ENCODE measurements around the gene PTPRG.

Gene PTPRG

DNA sequence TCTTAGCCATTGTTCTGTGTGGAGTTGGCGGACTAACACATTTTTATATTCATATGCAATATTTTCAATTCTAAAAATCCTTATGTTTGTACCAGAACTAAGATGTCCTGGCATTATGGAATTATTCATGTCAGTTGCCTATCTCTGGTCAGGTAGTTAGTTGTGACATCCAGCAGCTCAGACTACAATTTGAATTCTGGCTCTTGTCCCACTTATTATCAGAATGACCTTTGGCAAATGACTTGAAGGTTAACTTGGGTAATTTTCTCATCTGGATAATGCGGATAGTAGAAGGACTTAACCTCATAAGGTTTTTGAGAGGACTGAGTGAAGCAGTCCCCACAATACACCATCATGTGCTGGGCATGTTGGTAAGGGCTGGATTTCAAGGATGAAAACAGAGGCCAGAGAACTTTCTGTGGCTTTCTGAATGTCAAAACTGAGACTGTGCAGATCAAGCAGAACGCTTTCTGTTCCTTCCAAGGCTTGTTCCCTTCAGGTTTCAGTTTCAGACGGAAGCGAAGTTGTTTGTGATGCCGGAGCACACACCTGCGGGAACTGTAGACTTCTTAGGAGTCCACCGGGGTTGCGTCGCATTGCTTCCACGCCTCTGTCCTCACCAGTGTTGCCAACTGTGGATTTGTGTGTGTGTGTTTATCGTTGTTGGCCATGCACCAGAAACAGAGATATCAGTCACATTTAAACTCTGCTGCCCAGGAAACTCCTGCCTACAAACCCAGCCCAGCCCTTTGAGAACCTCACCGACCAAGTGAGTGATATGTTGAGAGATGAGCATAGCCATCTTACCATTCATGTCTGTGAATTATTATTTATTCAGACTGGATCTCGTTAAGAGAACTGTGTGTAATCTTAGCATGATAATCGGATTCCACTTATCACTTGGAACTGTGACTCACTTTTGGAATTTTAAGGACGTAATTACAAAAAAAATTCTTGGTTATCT lies 76.0 kb downstream of the PTPRG start:
- TF ChIP-seq, protein P1, sequence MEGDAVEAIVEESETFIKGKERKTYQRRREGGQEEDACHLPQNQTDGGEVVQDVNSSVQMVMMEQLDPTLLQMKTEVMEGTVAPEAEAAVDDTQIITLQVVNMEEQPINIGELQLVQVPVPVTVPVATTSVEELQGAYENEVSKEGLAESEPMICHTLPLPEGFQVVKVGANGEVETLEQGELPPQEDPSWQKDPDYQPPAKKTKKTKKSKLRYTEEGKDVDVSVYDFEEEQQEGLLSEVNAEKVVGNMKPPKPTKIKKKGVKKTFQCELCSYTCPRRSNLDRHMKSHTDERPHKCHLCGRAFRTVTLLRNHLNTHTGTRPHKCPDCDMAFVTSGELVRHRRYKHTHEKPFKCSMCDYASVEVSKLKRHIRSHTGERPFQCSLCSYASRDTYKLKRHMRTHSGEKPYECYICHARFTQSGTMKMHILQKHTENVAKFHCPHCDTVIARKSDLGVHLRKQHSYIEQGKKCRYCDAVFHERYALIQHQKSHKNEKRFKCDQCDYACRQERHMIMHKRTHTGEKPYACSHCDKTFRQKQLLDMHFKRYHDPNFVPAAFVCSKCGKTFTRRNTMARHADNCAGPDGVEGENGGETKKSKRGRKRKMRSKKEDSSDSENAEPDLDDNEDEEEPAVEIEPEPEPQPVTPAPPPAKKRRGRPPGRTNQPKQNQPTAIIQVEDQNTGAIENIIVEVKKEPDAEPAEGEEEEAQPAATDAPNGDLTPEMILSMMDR (IDR thresholded peaks at IDR 0.05): no peak
- H3K4me3 ChIP-seq: peak overlapping the region; percentile 69
- DNase-seq (ENCODE audit: low spot score): no peak
- peak overlapping the region; percentile 62 to 81 for H3K27ac ChIP-seq

DNA sequence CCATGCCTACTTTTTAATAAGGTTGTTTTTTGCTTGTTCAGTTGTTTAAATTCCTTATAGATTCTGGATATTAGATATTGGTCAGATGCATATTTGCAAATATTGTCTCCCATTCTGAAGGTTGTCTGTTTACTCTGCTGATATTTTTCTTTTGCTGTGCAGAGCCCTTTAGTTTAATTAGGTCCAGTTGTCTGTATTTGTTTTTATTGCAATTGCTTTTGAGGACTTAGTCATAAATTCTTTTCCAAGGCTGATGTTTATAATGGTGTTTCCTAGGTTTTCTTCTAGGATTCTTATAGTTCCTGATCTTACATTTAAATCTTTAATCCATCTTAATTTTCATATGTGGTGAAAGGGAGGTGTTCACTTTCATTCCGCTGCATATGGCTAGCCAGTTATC lies 77.4 kb downstream of the PTPRG start:
- no peak for DNase-seq (ENCODE audit: low spot score)
- Histone ChIP-seq H3K27ac (no peak overlapping the region), H3K4me3 (no peak overlapping the region)
- TF ChIP-seq, protein P1 (IDR thresholded peaks at IDR 0.05): no peak

DNA sequence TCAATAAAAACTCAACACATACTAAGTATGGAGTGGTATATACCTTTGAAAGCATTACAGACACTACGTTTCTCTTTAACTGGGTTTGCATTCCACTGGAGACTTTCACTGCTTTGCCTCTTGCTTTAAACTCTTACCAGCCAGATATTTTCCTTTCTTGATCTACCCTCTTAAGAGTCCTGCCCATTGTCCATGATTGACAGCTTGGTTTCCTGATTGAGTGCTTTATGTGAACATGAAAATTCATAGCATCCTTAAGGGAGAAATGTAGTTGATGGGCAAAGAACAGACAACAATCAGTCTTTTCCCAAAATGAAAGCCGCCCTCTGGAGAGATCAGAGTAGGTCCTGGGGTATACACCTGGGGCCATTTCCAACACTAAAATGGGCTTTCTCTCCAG lies 78.6 kb downstream of the PTPRG start:
- DNase-seq (ENCODE audit: low spot score): no peak
- H3K27ac ChIP-seq: no peak overlapping the region
- TF ChIP-seq, protein P1 (IDR thresholded peaks at IDR 0.05): no peak
- H3K4me3 ChIP-seq: no peak overlapping the region

DNA sequence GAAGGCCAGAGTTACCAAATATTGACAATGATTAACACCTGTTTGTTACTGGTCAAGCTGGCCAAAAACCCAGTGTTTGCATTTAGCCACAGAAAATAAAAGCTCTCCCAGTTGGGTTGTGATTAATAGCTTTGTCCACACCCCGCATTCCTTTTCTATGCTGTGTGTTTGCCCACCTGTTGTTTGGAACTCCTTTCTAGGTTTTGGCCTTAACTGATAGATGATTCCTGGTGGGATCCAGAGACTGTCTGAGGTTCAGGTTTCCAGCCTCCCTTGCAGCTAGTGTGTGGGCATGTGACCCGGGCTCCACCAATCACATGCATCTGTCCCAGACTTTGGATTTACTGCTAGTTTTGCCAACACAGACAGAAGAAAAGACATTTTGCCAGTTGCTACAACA lies 83.8 kb downstream of the PTPRG start:
- TF ChIP-seq, protein P1 (IDR thresholded peaks at IDR 0.05): no peak
- DNase-seq (ENCODE audit: low spot score): no peak
- Histone ChIP-seq H3K4me3 (no peak overlapping the region), H3K27ac (no peak overlapping the region)

DNA sequence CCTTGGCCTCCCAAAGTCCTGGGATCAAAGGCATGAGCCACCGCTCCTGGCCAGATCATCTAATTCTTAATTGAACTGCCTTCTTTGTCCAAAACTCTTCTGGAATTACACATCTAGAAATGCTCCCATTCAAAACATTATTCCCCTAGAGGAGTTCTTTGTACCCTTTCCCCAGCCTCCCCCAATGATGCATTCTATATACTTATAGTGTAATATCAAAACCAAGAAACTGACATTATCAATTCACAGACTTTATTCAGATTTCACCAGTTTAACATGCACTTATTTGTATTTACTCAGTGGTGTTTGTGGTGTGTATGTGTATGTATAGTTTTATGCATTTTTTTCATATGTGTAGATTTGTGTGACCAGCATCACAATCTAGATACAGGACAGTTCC lies 85.0 kb downstream of the PTPRG start:
- TF ChIP-seq, protein P1 (IDR thresholded peaks at IDR 0.05): no peak
- no peak overlapping the region for H3K27ac ChIP-seq
- no peak overlapping the region for H3K4me3 ChIP-seq
- no peak for DNase-seq (ENCODE audit: low spot score)

DNA sequence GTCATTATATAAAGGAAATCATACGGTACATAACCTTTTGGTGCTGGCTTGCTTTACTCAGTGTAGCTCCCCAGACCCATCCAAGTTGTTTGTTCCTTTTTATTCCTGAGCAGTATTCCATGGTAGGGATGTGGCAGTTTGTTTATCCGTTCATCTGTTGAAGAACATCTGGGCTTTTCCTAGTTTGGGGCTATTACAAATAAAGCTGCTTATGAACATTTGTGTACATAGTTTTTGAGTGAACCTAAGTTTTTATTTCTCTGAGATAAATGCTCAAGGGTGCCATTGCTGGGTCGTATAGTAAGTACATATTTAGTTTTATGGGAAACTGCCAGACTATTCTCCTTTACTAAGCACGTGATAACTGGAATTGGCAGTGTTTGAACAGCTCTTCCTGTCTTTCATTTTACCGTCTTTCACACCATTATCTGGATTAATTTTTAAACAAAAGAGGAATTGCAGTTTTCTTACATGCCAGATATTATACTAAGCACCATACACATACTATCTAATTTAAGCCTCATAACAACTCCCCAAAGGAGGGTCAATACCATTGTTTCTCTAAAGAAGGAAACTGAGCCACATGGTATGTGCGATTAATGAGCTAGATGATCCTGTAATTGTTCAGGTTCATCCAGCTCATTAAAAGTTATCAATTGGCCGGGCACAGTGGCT lies 85.6 kb downstream of the PTPRG start:
- H3K27ac ChIP-seq: no peak overlapping the region
- no peak for DNase-seq (ENCODE audit: low spot score)
- no peak overlapping the region for H3K4me3 ChIP-seq
- TF ChIP-seq, protein P1 (IDR thresholded peaks at IDR 0.05): no peak

Measured in coronary artery (tissue), 2 donors.